HL-60/S4 treated with retinoic acid at 250 ng/mL for 4 days and 3 days (cell line): ENCODE data around the gene KIF15.

Source experiments
- in situ Hi-C: fragments of 300-500 bp; cut with MboI; formaldehyde crosslinking; loops from 2 replicates; pipeline ENCODE4 v1.7.0; 2022; ENCODE audit warnings: low sequenced_read_pairs

Gene KIF15

DNA sequence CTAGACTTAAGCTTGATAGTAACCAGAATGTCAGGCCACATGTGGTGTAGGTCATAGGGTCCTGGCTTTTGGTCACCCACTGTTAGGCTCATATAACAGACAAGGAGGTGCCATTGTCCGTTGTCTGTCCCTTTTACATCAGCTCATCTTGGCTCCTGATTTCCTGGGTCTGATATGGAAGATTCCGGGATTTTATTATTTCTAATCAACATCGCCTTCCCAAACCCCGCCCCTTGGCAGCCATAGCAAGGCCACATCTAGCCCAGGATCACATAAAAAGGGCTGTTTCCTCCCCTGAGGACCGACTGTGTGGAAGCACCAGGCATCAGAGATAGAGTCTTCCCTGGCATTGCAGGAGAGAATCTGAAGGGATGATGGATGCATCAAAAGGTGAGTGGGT is 112.7 kb downstream of the KIF15 start, which contains the start of gene TGM4:
TSS of gene TGM4 (plus strand) at position 301 of the 400 bp plus-strand sequence. CDS start at position 372, 71 bp downstream.
- in situ Hi-C loops, result no loop called here

GRCh38 chr3:44875596-44875995 is 114.0 kb downstream of the KIF15 start:
- in situ Hi-C loops, result no loop called here

DNA sequence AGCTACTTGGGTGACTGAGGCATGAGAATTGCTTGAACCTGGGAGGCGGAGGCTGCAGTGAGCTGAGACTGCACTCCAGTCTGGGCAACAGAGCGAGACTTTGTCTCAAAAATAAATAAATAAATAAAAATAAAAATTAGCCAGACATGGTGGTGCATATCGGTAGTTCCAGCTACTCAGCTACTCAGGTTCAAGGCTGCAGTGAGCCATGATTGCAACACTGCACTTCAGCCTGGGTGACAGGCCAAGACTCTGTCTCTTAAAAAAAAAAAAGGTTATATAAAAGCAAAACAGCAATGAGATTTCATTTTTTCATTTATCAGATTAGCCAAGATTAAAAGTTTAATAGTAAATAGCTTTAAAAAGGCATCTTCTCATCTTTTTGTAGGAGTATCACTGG is 115.7 kb downstream of the KIF15 start:
- in situ Hi-C loops, result no loop called here

DNA sequence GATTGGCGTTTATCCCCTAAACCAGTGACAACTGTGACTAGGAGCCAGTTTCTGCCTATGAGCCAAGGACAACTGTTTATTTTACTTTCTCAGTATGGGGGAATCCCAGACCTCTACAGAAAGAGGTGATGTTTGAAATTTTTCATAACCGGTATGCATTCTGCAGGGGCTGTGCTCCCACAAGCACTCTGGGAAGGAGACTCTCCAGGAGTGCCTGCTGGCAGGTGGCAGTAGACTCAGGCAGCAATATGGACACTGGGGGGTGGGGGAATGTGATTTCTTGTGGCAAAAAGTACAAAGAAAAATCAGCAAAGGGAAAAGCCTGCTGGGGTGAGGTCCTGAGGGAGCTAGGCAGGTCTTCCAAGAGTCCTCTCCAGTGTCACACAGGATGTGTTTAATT is 118.7 kb downstream of the KIF15 start:
- in situ Hi-C loops, result no loop called here

DNA sequence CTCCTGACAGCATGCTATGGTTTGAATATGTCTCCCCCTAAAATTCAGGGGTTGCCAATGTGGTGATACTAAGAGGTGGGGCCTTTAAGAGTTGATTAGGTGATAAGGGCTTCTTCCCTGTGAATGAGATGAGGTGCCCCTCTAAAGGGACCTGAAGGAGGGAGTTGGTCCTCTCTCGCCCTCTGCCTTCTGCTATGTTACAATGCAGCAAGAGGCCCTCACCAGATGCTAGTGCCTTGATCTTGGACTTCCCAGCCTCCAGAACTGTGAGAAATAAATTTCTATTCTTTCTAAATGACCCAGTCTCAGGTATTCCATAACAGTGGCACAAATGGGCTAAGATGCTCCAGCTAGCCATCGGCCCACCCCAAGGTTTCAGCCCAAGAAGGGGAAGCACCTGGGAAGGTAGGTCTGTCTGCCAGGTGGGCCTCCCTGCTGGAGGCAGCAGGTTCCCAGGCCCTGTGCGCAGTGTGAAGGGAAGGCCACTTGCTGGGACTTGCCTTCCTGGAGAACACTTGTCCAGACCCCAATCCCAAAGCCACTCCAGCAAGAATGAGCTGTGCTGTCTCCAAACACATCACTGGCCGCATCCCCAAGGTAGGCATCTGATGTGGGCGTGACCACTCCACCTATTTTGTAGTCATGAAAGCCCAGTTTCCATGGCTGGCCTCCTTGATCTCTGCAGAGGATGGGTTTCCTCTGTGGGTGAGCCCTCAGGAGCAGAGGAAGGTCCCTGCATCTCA is 121.8 kb downstream of the KIF15 start:
- in situ Hi-C loops, result no loop called here

GRCh38 chr3:44883999-44884431 is 122.4 kb downstream of the KIF15 start:
- in situ Hi-C loops, result no loop called here

GRCh38 chr3:44885618-44886017 is 124.0 kb downstream of the KIF15 start:
- in situ Hi-C loops, result no loop called here

- in situ Hi-C loops, result no loop called here
Measured at GRCh38 chr3:44886561-44886960, 125.0 kb downstream of the KIF15 start.

GRCh38 chr3:44887101-44887500 is 125.5 kb downstream of the KIF15 start:
- in situ Hi-C loops, result no loop called here

- in situ Hi-C loops, result no loop called here
Measured at GRCh38 chr3:44890258-44890657, 128.7 kb downstream of the KIF15 start.

- in situ Hi-C loops, result no loop called here
Measured at GRCh38 chr3:44890852-44891251, 129.3 kb downstream of the KIF15 start.

- in situ Hi-C loops, result no loop called here
Measured at GRCh38 chr3:44892689-44893088, 131.1 kb downstream of the KIF15 start.

- in situ Hi-C loops, result no loop called here
Measured at GRCh38 chr3:44893097-44893496, 131.5 kb downstream of the KIF15 start.

DNA sequence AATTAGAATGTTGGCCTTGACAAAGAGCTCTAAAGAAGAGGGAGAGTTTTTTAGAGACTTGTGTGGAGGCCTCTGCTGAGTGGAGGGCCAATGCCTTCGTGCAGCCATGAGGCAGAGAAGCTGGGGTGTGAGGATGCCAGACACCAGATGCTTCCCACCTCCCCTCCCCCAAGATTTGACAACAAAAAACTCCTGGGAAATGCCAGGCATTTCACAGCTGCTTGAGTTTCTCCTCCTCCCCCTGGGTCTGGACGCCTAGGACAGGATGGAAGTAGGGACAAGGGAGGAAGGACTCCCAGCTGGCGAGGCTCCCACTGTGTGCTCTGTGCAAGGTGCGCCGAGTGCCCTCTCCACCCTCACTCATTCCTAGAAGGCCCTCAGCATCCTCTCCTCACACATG is 132.9 kb downstream of the KIF15 start:
- in situ Hi-C loops, result no loop called here

DNA sequence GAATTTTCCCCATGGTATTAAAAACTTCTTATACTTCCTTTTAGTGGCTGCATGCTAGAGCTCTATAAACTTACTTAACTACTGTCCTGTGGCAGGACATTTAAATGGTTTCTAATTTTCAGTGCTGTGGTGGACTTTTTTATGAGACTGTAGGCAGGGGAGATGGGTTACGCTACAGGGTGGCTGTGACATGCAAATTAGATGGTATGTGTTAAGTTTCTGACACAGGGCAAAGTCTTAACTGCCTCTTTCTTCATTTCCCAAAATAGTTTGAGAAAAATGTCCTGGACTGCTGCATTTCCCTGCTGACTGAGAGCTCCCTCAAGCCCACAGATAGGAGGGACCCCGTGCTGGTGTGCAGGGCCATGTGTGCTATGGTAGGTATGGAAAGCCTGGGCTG is 134.8 kb downstream of the KIF15 start:
- in situ Hi-C loops, result no loop called here

DNA sequence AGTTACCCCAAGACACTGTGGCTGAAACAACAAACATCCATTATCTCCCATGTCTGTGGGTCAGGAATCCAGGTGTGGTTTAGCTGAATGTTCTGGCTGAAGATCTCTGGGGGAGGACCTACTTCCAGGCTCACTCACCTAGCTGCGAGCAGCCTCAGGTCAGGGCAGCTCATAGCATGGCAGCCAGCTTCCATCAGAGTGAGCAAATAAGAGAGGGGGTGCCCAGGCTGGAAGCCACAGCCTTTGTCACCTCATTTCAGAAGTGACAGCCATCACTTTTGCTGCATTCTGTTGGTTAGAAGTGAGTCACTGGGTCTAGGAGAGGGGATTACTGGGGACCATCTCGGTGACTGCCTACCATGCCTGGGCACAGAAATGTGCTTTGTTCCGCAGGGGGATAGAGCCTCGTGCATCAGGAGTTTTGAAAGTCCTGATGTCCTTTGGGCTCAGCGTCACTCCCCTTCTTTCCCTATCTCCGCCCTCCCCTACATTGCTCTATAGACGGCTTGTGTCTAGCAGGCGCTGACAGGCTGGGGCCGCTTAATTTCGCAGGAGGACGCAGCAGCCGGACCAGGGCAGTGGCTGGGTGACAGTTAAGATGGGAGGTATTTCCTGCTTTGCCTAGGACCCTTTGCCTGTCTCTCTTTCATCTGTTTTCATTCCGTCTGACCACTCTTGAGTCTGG is 138.2 kb downstream of the KIF15 start:
- in situ Hi-C loops, result no loop called here

- in situ Hi-C loops, result no loop called here
Measured at GRCh38 chr3:44902628-44903027, 141.0 kb downstream of the KIF15 start.
